HepG2 (cell line): ENCODE results near the gene ZNF17. TPM values are rescaled to one million over a fixed set of nuclear protein-coding genes. Genes with fewer than 3 reads are reported as not detected.
A peak's percentile ranks its signal among the peaks of the same experiment; 100 is the strongest.

Experiments used
- BCL6 ChIP-seq: IDR thresholded peaks from 2 replicates; pipeline ENCODE4 v1.6.1; 2016; ENCODE audit warnings: missing genetic modification reagents, missing compliant biosample characterization
- BORCS8-MEF2B ChIP-seq: sonication (generic); formaldehyde crosslinking; IDR thresholded peaks from 2 replicates; pipeline ENCODE4 v1.8.0; 2022; ENCODE audit warnings: mild to moderate bottlenecking, missing genetic modification reagents
- EEA1 ChIP-seq: sonication (generic); formaldehyde crosslinking; IDR thresholded peaks from 2 replicates; pipeline ENCODE4 v1.5.1; 2020; ENCODE audit warnings: mild to moderate bottlenecking, missing genetic modification reagents, borderline replicate concordance
- EP300 ChIP-seq, 3 experiments: sonication (generic) in 1 of 3; formaldehyde crosslinking in 1 of 3; IDR thresholded peaks; 2 replicates each; pipeline versions ENCODE4 v1.5.1 to v1.6.1; 2011 to 2020; ENCODE audit warnings: low read depth in 2 of 3, low read length in 2 of 3, borderline replicate concordance in 1 of 3, improper control_type of control experiment in 1 of 3, mild to moderate bottlenecking in 1 of 3, missing genetic modification reagents in 1 of 3, moderate library complexity in 1 of 3
- FOXC1 ChIP-seq: sonication (generic); formaldehyde crosslinking; IDR thresholded peaks from 2 replicates; pipeline ENCODE4 v1.8.0; 2022; ENCODE audit warnings: mild to moderate bottlenecking, missing genetic modification reagents, borderline replicate concordance
- GABPA ChIP-seq, 2 experiments: IDR thresholded peaks; 2 replicates each; pipeline ENCODE4 v1.6.1; 2011 to 2016; ENCODE audit warnings: low read depth in 2 of 2, low read length in 1 of 2, missing biosample characterization in 1 of 2, missing genetic modification characterization in 1 of 2
- GLI4 ChIP-seq: sonication (generic); formaldehyde crosslinking; IDR thresholded peaks from 2 replicates; pipeline ENCODE4 v1.5.1; 2020; ENCODE audit warnings: missing genetic modification reagents, mild to moderate bottlenecking, moderate library complexity, borderline replicate concordance
- MXI1 ChIP-seq: IDR thresholded peaks from 3 replicates; pipeline ENCODE4 v1.6.1; 2012; ENCODE audit warnings: low read depth, low read length, inconsistent platforms, borderline replicate concordance
- NPAS2 ChIP-seq: sonication (generic); formaldehyde crosslinking; IDR thresholded peaks from 2 replicates; pipeline ENCODE4 v1.8.0; 2022; ENCODE audit warnings: mild to moderate bottlenecking, missing genetic modification reagents, borderline replicate concordance
- PHF20 ChIP-seq: sonication (generic); formaldehyde crosslinking; IDR thresholded peaks from 2 replicates; pipeline ENCODE4 v1.5.0; 2020; ENCODE audit warnings: mild to moderate bottlenecking, missing genetic modification reagents
- PHF5A ChIP-seq: IDR thresholded peaks from one replicate; pipeline ENCODE4 v1.6.1; 2018; ENCODE audit warnings: low read depth, missing genetic modification reagents; ENCODE audit not compliant: unreplicated experiment
- PLRG1 ChIP-seq: fragments of 450-650 bp; conservative IDR thresholded peaks from 2 replicates; pipeline ENCODE4 v1.6.1; 2016
- RARA ChIP-seq: IDR thresholded peaks from 2 replicates; pipeline ENCODE4 v1.6.1; 2016; ENCODE audit warnings: missing genetic modification reagents, missing compliant biosample characterization
- SRSF4 ChIP-seq: fragments of 200-400 bp; formaldehyde crosslinking; IDR thresholded peaks from one replicate; pipeline ENCODE4 v1.6.1; 2018; ENCODE audit warnings: mild to moderate bottlenecking, low read depth, low read length, moderate library complexity; ENCODE audit not compliant: poor library complexity, severe bottlenecking
- TAF1 ChIP-seq: sonication (generic); formaldehyde crosslinking; IDR thresholded peaks from 2 replicates; pipeline ENCODE4 v1.4.0; 2020; ENCODE audit warnings: missing genetic modification reagents
- ZBTB7B ChIP-seq: sonication (generic); formaldehyde crosslinking; IDR thresholded peaks from 2 replicates; pipeline ENCODE4 v1.4.0; 2020; ENCODE audit warnings: missing genetic modification reagents
- ZFP90 ChIP-seq: sonication (generic); formaldehyde crosslinking; IDR thresholded peaks from 2 replicates; pipeline ENCODE4 v1.8.0; 2022; ENCODE audit warnings: missing genetic modification reagents, mild to moderate bottlenecking, inconsistent platforms, borderline replicate concordance
- ZNF20 ChIP-seq: sonication (generic); formaldehyde crosslinking; IDR thresholded peaks from 2 replicates; pipeline ENCODE4 v1.4.0; 2020; ENCODE audit warnings: mild to moderate bottlenecking, moderate library complexity, missing genetic modification reagents
- ZNF567 ChIP-seq: sonication (generic); formaldehyde crosslinking; IDR thresholded peaks from 2 replicates; pipeline ENCODE4 v1.8.1; 2023; ENCODE audit warnings: mild to moderate bottlenecking, missing genetic modification reagents, borderline replicate concordance
- ZNF670 ChIP-seq: sonication (generic); formaldehyde crosslinking; IDR thresholded peaks from 2 replicates; pipeline ENCODE4 v1.8.0; 2022; ENCODE audit warnings: mild to moderate bottlenecking, missing genetic modification reagents, borderline replicate concordance
- ZNF75D ChIP-seq: sonication (generic); formaldehyde crosslinking; IDR thresholded peaks from 2 replicates; pipeline ENCODE4 v1.8.1; 2023; ENCODE audit warnings: missing genetic modification reagents, mild to moderate bottlenecking, borderline replicate concordance
- ZNF775 ChIP-seq: sonication (generic); formaldehyde crosslinking; IDR thresholded peaks from 2 replicates; pipeline ENCODE4 v1.4.0; 2020; ENCODE audit warnings: missing genetic modification reagents, mild to moderate bottlenecking, moderate library complexity, borderline replicate concordance
- polyA plus RNA-seq, 8 experiments: library from polyadenylated mRNA; depleted of rRNA in 3 of 8; stranded (reverse) in 7 of 8; unstranded in 1 of 8; fragments of >200 nt; fragmentation: Illumina TruSeq in 4 of 8; extraction: Trizol in 4 of 8; gene quantifications; 2 replicates each; pipeline versions ENCODE4 v1.2.1 to v1.2.3, GENCODE V29; 2011 to 2016; ENCODE audit warnings: low read depth in 4 of 8, missing spikeins in 1 of 8, mixed read lengths in 1 of 8; ENCODE audit not compliant: insufficient read depth in 1 of 8
- total RNA-seq, 5 experiments: library from RNA; depleted of rRNA; stranded (reverse); fragments of >200 nt; fragmentation: Illumina TruSeq; extraction: Trizol; gene quantifications; 2 replicates each; pipeline ENCODE4 v1.2.3, GENCODE V29; 2016; ENCODE audit warnings: low read depth in 1 of 5
- TF ChIP-seq, protein P1 (sequence below): sonication (generic); formaldehyde crosslinking; IDR thresholded peaks from 2 replicates; pipeline ENCODE4 v1.8.1; 2023; ENCODE audit warnings: missing genetic modification reagents, mild to moderate bottlenecking, borderline replicate concordance
- TF ChIP-seq, protein P2 (sequence below): sonication (generic); formaldehyde crosslinking; IDR thresholded peaks from 2 replicates; pipeline ENCODE4 v1.4.0; 2020; ENCODE audit warnings: missing genetic modification reagents

The ZNF17 gene
- total and polyA plus RNA-seq, 2 of the 13 experiments (the other 11 are each of a cell fraction or from before 2014, with no cell fraction given): 3.7 to 10.1 TPM

DNA sequence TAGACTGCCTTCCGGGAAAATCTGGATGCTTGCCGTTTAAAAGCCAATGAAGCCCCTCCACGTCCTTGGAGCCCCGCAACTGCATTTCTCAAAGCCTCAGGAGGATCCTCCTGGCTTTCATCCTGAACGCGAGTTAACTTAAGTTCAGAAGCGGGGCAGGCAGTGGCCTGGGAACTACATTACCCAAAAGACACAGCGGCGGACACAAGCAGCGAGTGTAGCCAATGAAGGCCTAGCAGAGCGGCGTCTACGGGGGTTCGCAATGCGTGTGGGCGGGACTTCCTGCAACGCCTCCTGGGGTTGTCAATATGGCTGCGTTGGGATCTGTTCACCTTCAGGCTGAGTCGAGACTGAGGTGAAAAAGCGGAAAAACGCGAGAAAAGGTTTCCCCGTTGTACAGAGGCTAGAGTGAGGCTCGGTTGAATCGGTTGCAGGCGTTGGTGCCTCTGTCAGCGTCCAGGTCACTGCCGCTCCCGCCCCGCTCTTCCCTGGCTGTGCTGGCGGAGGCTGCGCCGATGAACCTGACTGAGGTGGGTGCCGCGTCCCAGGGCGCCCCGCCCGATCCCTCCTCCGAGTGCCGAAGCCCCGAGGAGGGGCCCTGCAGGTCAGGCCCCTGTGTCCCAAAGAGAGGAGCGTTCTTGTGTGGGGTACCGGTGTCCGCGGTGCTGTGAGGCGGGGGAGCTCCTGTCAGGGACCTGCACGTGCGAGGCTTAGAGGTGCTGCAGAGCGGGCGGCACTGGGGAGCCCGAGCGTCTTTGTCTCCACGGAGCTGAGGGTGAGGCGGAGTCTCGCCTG, at the start of gene ZNF17 (continued):
- TF ChIP-seq ZFP90 (CRISPR knock-in tag): no peak; the same call in 1 of the 2 replicates
- TF ChIP-seq, protein P1, sequence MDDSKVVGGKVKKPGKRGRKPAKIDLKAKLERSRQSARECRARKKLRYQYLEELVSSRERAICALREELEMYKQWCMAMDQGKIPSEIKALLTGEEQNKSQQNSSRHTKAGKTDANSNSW (CRISPR knock-in tag): no peak
- peak; percentile 65; the same call in 1 of the 2 replicates for TF ChIP-seq FOXC1 (CRISPR knock-in tag)
- TF ChIP-seq TAF1 (CRISPR knock-in tag): peak; percentile 66; the same call in 1 of the 2 replicates
- no peak for TF ChIP-seq BCL6 (CRISPR knock-in tag)
- no peak for TF ChIP-seq GLI4 (CRISPR knock-in tag)
- no peak for TF ChIP-seq EEA1 (CRISPR knock-in tag)
- no peak for TF ChIP-seq ZNF775 (CRISPR knock-in tag)
- TF ChIP-seq ZNF670 (CRISPR knock-in tag): 0 out of 2 replicates have a peak, but pooled peaks have one; percentile 36
- TF ChIP-seq SRSF4: no peak
- TF ChIP-seq, protein P2, sequence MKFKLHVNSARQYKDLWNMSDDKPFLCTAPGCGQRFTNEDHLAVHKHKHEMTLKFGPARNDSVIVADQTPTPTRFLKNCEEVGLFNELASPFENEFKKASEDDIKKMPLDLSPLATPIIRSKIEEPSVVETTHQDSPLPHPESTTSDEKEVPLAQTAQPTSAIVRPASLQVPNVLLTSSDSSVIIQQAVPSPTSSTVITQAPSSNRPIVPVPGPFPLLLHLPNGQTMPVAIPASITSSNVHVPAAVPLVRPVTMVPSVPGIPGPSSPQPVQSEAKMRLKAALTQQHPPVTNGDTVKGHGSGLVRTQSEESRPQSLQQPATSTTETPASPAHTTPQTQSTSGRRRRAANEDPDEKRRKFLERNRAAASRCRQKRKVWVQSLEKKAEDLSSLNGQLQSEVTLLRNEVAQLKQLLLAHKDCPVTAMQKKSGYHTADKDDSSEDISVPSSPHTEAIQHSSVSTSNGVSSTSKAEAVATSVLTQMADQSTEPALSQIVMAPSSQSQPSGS (CRISPR knock-in tag): peak; percentile 33; the same call in 1 of the 2 replicates
- TF ChIP-seq ZBTB7B: no peak
- TF ChIP-seq NPAS2 (CRISPR knock-in tag): no peak
- no peak for TF ChIP-seq PLRG1
- TF ChIP-seq MXI1: peak; percentile 80; the same call in 1 of the 3 replicates
- peak; percentile 65; the same call in 1 of the 2 replicates for TF ChIP-seq ZNF567 (CRISPR knock-in tag)
- TF ChIP-seq BORCS8-MEF2B (CRISPR knock-in tag): no peak
- no peak for TF ChIP-seq ZNF20 (CRISPR knock-in tag)
- TF ChIP-seq ZNF75D (CRISPR knock-in tag): no peak
- peak; percentile 90 for TF ChIP-seq PHF20 (CRISPR knock-in tag)
- TF ChIP-seq GABPA (IDR thresholded peaks at IDR 0.05; ENCODE audit: low read depth, low read length): peak; percentile 90
- TF ChIP-seq GABPA (CRISPR knock-in tag; IDR thresholded peaks at IDR 0.05; ENCODE audit: low read depth): peak; percentile 97
- no peak for TF ChIP-seq EP300 (IDR thresholded peaks at IDR 0.05; ENCODE audit: low read depth in 2 of 2, low read length in 2 of 2)
- no peak for TF ChIP-seq EP300 (CRISPR knock-in tag; IDR thresholded peaks at IDR 0.05; ENCODE audit: borderline replicate concordance)
- no peak; the same call in 1 of the 2 replicates for TF ChIP-seq RARA (CRISPR knock-in tag)
- TF ChIP-seq PHF5A (CRISPR knock-in tag): no peak
